GM20000 (cell line): ENCODE measurements around the gene ZDHHC22.
A peak's percentile ranks its signal among the peaks of the same experiment; 100 is the strongest.
"Not testable (repeated sequence)": the region's sequence is repeated elsewhere in the genome, so short reads cannot be mapped to it uniquely, and the experiment has no call there.

ENCODE experiments used
- DNase-seq: peaks from one replicate; pipeline ENCODE4 v3.0.0; 2012; ENCODE audit warnings: low spot score
- TF ChIP-seq, protein P1 (sequence below): IDR thresholded peaks from 2 replicates; pipeline ENCODE4 v1.5.1; 2012; ENCODE audit warnings: mild to moderate bottlenecking, control low read depth; ENCODE audit errors: extremely low read depth, missing control alignments

The ZDHHC22 gene

DNA sequence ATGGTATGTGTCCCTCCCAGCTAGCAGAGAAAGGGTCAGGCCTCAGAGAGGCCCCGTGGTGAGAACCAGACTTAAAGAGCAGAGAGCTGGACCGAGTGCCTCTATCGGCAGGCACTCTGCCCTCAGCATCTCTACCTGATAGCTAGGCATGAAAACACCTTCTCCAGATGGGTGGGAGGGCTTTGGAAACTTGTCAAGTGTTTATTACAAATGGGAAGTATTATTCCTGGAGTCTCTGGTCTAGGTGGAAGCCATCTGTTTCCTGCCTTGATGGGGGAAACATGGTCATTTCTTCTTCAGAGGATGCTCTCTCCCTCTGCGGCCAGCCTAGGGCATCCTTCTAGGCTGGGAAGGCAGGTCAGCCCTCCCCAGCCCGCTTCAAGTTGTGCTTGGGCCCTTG is 42.3 kb upstream of the ZDHHC22 start:
- no peak for DNase-seq
- TF ChIP-seq, protein P1, sequence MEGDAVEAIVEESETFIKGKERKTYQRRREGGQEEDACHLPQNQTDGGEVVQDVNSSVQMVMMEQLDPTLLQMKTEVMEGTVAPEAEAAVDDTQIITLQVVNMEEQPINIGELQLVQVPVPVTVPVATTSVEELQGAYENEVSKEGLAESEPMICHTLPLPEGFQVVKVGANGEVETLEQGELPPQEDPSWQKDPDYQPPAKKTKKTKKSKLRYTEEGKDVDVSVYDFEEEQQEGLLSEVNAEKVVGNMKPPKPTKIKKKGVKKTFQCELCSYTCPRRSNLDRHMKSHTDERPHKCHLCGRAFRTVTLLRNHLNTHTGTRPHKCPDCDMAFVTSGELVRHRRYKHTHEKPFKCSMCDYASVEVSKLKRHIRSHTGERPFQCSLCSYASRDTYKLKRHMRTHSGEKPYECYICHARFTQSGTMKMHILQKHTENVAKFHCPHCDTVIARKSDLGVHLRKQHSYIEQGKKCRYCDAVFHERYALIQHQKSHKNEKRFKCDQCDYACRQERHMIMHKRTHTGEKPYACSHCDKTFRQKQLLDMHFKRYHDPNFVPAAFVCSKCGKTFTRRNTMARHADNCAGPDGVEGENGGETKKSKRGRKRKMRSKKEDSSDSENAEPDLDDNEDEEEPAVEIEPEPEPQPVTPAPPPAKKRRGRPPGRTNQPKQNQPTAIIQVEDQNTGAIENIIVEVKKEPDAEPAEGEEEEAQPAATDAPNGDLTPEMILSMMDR, result no peak

DNA sequence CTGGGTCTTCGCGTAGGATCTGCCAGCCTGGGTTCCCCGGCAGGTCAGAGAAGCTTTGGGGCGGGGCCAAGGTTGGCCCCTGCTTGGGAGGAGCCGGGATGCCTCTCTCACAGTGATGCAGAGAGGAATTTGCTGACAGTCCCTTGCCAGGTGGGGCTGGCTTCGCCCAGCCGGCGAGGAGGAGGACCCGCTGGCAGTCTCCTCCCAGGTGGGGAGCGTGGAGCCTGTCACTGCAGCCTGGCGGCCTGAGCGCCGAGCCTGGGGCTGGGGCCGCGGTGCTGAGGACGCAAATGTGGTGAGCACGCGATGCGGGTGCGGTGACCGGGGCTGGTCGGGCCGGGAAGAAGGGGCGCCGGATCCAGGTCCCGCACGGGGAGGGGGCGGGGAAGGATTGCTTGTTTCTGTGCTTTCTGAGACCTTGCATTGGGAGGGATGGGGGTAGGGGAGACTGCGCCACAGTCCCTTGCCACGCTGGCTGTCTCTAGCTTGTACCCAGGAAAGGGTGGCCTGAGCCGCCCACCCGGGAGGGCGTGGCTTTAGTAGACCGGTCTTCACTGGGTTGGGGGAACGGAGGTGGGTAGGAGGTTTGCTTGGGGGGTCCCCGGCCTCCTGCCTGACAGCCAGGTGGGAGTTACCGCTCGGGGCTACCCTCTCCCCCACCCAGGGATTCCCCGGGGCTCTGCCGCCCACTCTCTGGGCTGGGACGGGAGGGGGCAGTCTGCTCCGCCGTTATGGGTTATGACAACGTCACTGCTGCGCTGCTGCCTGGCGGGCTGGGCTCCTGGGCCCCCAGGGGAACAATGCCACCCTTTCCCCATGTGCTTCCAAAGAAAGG is 40.2 kb upstream of the ZDHHC22 start, which contains the start of gene TMEM63C:
TMEM63C (plus strand) TSS at position 196 of the 835 bp plus-strand sequence. CDS start 37,016 bp downstream, outside the sequence.
- TF ChIP-seq, protein P1, result no peak
- peak; percentile 50 for DNase-seq

DNA sequence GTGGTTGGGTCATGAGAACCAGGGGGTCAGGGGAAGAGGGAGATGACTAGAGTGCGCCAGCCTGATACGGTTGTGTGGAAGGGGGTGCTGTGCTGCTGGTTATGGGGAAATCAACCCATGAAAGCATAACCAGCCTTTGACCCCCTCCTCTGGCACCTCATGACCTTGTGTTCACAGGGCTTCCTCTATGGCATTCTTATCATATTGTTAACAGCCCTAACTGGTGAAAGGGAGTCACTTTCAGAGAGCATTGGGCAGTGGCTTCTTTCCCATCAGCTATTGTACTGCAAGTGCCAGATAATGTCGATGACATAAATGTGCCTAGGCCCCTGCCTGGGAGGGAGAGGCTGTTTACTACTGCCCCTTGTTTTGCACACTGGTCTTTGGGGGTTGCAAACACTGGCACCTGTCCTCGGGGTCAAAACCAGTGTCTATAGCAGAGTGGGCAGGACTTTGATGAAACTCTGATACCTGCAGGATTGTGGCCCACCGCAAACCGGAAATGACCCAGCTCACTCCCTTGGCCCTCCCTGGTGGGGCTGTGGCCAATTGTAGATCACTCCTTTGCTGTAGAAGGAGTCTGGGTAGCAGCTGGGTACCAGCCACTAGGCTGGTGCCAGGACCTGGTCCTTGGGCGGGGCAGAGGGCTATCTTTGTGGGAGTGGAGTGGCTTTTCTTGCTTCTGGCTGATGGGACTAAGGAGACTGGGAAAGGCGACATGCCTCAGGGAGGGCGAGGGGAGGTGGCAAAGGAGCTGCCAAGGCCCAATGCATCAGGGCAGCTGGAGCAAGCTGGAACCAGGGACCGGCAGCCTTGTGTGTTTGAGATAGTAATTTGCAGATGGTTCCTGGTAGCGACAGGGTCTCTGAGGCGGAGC is 39.4 kb upstream of the ZDHHC22 start:
- DNase-seq, result no peak

DNA sequence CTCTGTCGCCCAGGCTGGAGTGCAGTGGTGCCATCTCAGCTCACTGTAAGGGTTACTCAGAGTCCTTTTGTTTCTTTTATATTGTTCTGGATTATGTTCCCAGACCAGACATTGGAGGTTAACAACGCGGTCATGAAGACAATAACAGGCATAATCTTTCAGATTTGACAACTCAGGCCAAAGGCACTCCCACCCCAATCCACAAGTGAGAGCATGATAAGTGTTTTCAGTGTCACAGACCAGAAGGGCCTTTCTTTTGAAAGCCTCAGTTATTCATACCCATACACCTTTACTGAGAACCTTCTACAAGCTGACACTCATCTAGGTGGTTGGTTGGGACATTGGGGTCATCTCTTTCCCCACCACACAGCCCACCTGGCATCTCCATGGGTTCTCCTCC is 37.1 kb upstream of the ZDHHC22 start:
- TF ChIP-seq, protein P1, result no peak
- no peak for DNase-seq

More for the DNA sequence above, 39.4 kb upstream of the ZDHHC22 start:
- TF ChIP-seq, protein P1, result no peak

DNA sequence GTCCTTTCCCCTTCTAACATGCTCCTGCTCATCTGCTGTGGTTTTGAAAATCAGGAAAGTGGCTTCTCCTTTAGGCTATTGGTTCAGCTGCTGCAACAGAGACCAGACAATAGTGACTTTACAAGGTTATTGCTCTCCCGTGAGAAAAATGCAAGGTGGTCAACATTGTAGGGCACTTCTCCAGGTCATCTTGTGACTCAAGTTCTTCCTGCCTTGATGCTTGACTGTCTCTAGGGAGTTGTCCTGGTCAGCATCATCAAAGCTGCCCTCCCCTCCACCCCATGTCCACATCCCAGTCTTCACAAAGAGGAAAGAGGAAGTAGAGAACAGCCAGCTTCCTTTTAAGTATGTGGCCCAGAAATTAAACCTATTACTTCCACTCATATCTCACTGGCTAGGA is 36.1 kb upstream of the ZDHHC22 start:
- DNase-seq, result no peak
- TF ChIP-seq, protein P1, result no peak

DNA sequence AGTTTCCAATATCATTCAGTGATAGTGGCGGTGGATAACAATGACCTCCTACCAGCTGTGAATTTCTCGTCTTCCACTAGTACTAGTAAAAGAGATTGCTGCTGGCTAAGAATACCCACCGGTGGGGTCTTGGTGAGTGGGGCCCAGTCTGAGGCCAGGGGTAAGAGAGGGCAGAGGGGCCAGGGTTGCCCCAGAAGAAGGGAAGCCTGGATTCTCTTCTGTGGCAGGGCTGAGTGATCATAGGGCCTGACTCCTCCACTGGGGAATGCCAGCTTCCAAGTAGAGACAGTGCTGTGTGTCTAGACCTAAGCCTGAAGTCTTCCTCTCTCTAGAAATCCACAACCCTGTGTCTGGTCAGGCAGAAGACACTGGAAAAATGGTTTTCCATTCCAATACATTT is 34.3 kb upstream of the ZDHHC22 start:
- no peak for DNase-seq
- TF ChIP-seq, protein P1, result no peak

DNA sequence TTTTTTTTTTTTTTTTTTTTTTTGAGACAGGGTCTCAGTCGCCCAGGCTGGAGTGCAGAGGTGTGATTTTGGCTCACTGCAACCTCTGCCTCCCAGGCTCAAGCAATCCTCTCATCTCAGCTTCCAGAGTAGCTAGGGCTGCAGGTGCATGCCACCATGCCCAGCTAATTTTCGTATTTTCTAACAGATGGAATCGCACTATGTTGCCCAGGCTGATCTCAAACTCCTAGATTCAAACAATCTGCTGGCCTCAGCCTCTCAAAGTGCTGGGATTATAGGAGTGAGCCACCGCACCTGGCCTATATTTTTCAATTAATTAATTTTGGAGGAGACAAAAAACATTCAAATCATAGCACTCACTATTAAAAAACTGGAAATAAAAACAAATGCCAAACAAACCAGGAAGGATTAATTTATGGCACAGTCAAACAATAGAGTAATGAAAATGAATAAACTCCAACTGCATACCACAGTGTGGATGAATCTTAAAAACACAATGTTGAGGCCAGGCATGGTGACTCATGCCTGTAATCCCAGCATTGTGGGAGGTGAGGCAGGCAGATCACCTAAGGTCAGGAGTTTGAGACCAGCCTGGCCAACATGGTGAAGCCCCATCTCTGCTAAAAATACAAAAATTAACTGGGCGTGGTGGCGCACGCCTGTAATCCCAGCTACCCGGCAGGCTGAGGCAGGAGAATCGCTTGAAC is 32.5 kb upstream of the ZDHHC22 start:
- not testable (repeated sequence) for DNase-seq
